A673 (cell line): Measurements from ENCODE around the gene C3. TPM values are rescaled to one million over a fixed set of nuclear protein-coding genes. Genes with fewer than 3 reads are reported as not detected.
"Not testable (repeated sequence)": the region's sequence is repeated elsewhere in the genome, so short reads cannot be mapped to it uniquely, and the experiment has no call there.

ENCODE experiments used
- BruUV-seq: library from RNA; stranded (reverse); fragments of 400-500 nt; replicated peaks from 2 replicates; lab custom pipeline; 2021; lab: Mats Ljungman, UMichigan
- CTCF ChIA-PET: fragments of 300-600 bp; sonication (Branson Sonifier 250); formaldehyde crosslinking; loops from one replicate; lab custom pipeline; 2022; ENCODE audit warnings: antibody characterized with exemption; lab: Charles Lee
- POLR2A ChIA-PET: fragments of 300-600 bp; sonication (Branson Sonifier 250); formaldehyde crosslinking; loops from one replicate; lab custom pipeline; 2022; ENCODE audit warnings: antibody characterized with exemption; ENCODE audit not compliant: low non-redundant PET; lab: Charles Lee
- DNase-seq: peaks from one replicate; pipeline ENCODE4 v3.0.0-alpha.2; 2015; ENCODE audit warnings: low spot score
- H3K27ac ChIP-seq: fragments of 200-600 bp; sonication (generic); 2 replicates; pipeline ENCODE4 v1.5.1; 2016; ENCODE audit warnings: mixed run types, low read depth, mild to moderate bottlenecking, mixed read lengths, antibody characterized with exemption, low read length; ENCODE audit not compliant: poor library complexity, severe bottlenecking
- H3K27me3 ChIP-seq: fragments of 200-600 bp; sonication (generic); replicated peaks from 2 replicates; pipeline ENCODE4 v1.6.1; 2017; ENCODE audit warnings: mixed run types, low read depth, mild to moderate bottlenecking, mixed read lengths, antibody characterized with exemption, low read length; ENCODE audit not compliant: insufficient read depth, poor library complexity
- H3K36me3 ChIP-seq: fragments of 200-600 bp; sonication (generic); 2 replicates; pipeline ENCODE4 v1.6.1; 2016; ENCODE audit warnings: mixed run types, mild to moderate bottlenecking, mixed read lengths, antibody characterized with exemption, low read length; ENCODE audit not compliant: insufficient read depth, poor library complexity, severe bottlenecking
- H3K4me1 ChIP-seq: fragments of 200-600 bp; sonication (generic); 2 replicates; pipeline ENCODE4 v1.6.1; 2017; ENCODE audit warnings: mixed run types, mild to moderate bottlenecking, mixed read lengths, antibody characterized with exemption, low read length; ENCODE audit not compliant: insufficient read depth, poor library complexity, severe bottlenecking
- H3K4me3 ChIP-seq: fragments of 200-600 bp; sonication (generic); 2 replicates; pipeline ENCODE4 v1.5.1; 2016; ENCODE audit warnings: low read depth, mixed run types, mild to moderate bottlenecking, mixed read lengths, low read length; ENCODE audit not compliant: poor library complexity, severe bottlenecking
- H3K9me3 ChIP-seq: fragments of 200-600 bp; sonication (generic); 2 replicates; pipeline ENCODE4 v1.6.1; 2016; ENCODE audit warnings: mixed run types, low read depth, mild to moderate bottlenecking, mixed read lengths, antibody characterized with exemption, low read length; ENCODE audit not compliant: poor library complexity, severe bottlenecking
- CTCF ChIP-seq: fragments of 300-800, 200-600 bp; sonication (generic); conservative IDR thresholded peaks from 2 replicates; pipeline ENCODE4 v1.5.1; 2017; ENCODE audit warnings: low read depth, mild to moderate bottlenecking, antibody characterized with exemption, low read length, moderate library complexity, mixed read lengths
- EZH2 ChIP-seq: fragments of 200-600 bp; sonication (generic); IDR thresholded peaks from 2 replicates; pipeline ENCODE4 v1.6.1; 2017; ENCODE audit warnings: borderline replicate concordance, low read depth, mild to moderate bottlenecking, mixed read lengths, antibody characterized with exemption, low read length; ENCODE audit not compliant: poor library complexity, severe bottlenecking
- intact Hi-C: fragments of 100-400 bp; cut with micrococcal nuclease; formaldehyde crosslinking; loops from one replicate; pipeline ENCODE4 v1.10.0; 2022; ENCODE audit not compliant: unreplicated experiment
- total RNA-seq: library from RNA; stranded (reverse); gene quantifications from 2 replicates; pipeline ENCODE4 v1.2.3, GENCODE V29; 2021

C3 gene
- total RNA-seq, 1 experiment from 2014 or later, result 1.8 TPM

DNA sequence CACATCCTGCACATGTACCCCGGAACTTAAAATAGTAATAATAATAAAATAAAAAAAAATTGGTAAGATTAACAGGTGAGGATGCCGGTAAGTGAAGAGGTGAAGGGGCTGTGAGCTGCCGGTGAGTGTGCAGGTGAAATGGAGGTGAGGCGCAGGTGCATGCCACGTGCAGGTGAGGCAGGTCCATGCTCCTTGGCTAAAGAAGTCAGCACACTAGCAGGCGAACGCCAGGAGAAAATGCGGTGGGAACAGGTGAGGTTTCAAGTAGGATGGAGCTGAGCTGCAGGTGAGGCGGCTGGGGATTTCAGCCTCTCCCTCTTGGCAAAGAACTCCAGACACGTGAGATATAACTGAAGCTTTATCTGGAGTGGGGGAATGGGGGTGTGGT is 43.0 kb downstream of the C3 start:
- no peak for DNase-seq
- no TSS peak for BruUV-seq
- no peak overlapping the region for H3K4me3 ChIP-seq
- H3K27me3 ChIP-seq, result no peaks in the 10 kb centered on the region
- CTCF ChIA-PET, result no interaction called here
- POLR2A ChIA-PET, result no interaction called here
- no peak overlapping the region for H3K27ac ChIP-seq
- H3K9me3 ChIP-seq, result no peaks in the 10 kb centered on the region
- no peaks in the 10 kb centered on the region for H3K36me3 ChIP-seq
- H3K4me1 ChIP-seq, result peaks cover 11% of the 10 kb centered on the region
- intact Hi-C loops, result no loop called here
- TF ChIP-seq CTCF (no peak), EZH2 (no peak)

GRCh38 chr19:6676288-6676687 is 44.2 kb downstream of the C3 start:
- CTCF ChIA-PET, result no interaction called here
- DNase-seq, result no peak

DNA sequence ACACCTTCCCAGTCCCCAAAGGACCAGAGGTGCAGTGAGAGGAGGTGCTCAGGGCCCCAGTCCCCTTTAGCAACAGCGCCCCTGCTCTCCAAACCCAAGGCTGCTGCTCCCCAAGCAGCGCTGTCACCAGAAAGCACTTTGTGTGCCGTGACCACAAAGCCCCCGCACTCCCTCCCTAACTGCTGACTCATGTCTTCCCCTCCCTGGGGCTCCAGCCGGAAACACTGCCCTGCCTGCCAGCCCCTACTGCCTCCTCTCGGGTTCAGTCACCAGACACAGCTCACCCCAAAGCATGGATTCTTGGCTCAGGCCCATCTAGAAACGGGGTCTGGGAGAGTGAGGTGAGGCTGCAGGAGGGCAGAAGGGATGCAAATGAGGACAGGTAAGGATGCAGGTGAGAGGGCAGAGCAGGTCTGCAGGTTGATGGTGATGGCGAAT is 45.6 kb downstream of the C3 start:
- TF ChIP-seq CTCF (peak; percentile 43), EZH2 (no peak)
- CTCF ChIA-PET, result interaction anchor here (0.5 kb wide), 1 partner anchor 46 kb away, joined by 4 read pairs; no protein-coding TSS in a partner anchor

More at GRCh38 chr19:6676288-6676687, 44.2 kb downstream of the C3 start:
- TF ChIP-seq CTCF, result no peak
- no peak for TF ChIP-seq EZH2
- peaks cover 11% of the 10 kb centered on the region for H3K4me1 ChIP-seq
- H3K36me3 ChIP-seq, result no peaks in the 10 kb centered on the region
- H3K27ac ChIP-seq, result no peak overlapping the region
- H3K9me3 ChIP-seq, result no peaks in the 10 kb centered on the region
- BruUV-seq, result no TSS peak
- POLR2A ChIA-PET, result no interaction called here
- no peaks in the 10 kb centered on the region for H3K27me3 ChIP-seq
- no peak overlapping the region for H3K4me3 ChIP-seq
- intact Hi-C loops, result no loop called here

DNA sequence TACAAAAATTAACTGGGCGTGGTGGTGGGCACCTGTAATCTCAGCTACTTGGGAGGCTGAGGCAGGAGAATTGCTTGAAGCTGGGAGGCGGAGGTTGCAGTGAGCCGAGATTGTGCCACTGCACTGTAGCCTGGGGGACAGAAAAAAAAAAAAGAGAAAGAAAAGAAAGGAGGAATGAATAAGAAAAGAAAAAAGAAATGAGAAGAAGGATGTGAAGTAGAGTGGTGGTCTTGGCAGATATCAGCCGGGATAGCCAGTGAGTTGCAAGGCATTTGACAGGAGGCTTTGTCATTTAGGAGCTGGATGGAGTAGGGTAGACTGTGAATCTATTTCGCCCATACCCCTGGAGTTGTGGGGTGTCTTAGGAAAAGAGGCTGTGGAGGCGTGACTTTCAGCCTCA is 46.0 kb downstream of the C3 start:
- H3K36me3 ChIP-seq, DNase-seq, H3K27me3 ChIP-seq, BruUV-seq, intact Hi-C loops, H3K4me3 ChIP-seq, H3K9me3 ChIP-seq, POLR2A ChIA-PET: not testable (repeated sequence)
- H3K4me1 ChIP-seq, result peaks cover 11% of the 10 kb centered on the region
- peak overlapping the region; percentile 62 for H3K27ac ChIP-seq
- CTCF ChIA-PET, result interaction anchor here (0.6 kb wide), 1 partner anchor 483 kb away, joined by 5 read pairs; no protein-coding TSS in a partner anchor

More for the DNA sequence above, 45.6 kb downstream of the C3 start:
- POLR2A ChIA-PET, result no interaction called here
- no TSS peak for BruUV-seq
- H3K36me3 ChIP-seq, result no peaks in the 10 kb centered on the region
- peaks cover 11% of the 10 kb centered on the region for H3K4me1 ChIP-seq
- no peaks in the 10 kb centered on the region for H3K27me3 ChIP-seq
- intact Hi-C loops, result no loop called here
- H3K9me3 ChIP-seq, result no peaks in the 10 kb centered on the region
- peak; percentile 91 for DNase-seq
- no peak overlapping the region for H3K4me3 ChIP-seq
- peak overlapping the region; percentile 62 for H3K27ac ChIP-seq
